Hematopoietic multipotent progenitor cell treated with erythropoietin and hydrocortisone succinate and interleukin-3 and kit ligand, for 15 days (in vitro differentiated cells): ENCODE results near the gene ARPC1A.
A peak's percentile ranks its signal among the peaks of the same experiment; 100 is the strongest.
"Not testable (repeated sequence)": the region's sequence is repeated elsewhere in the genome, so short reads cannot be mapped to it uniquely, and the experiment has no call there.

Experiments used
- DNase-seq: peaks from one replicate; pipeline ENCODE4 v3.0.0-alpha.2; 2015; ENCODE audit warnings: low spot score

The ARPC1A gene

GRCh38 chr7:99325592-99326407, at the start of gene ARPC1A:
TSS of gene ARPC1A (plus strand) at chr7:99325898. CDS start at chr7:99333354, 7,456 bp downstream.
- DNase-seq, result peak; percentile 93

DNA sequence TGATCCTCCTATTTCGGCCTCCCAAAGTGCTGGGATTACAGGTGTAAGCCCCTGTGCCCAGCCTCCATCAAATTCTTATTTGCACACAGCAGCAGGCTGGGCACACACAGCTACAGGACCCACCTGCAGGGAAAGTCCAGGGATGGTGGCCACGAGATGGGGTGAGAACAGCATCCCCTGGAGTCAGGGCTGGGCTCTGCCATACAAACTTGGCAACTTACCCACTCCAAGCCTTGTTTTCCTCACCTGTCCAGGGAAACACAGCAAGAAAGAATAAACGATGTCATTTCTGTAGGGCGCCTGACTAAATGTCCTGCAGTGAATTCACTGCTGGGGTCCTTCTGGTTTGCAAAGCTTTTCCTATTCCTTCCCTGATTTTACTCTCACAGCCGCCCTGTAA, 47.5 kb upstream of the ARPC1A start:
- DNase-seq, result no peak

DNA sequence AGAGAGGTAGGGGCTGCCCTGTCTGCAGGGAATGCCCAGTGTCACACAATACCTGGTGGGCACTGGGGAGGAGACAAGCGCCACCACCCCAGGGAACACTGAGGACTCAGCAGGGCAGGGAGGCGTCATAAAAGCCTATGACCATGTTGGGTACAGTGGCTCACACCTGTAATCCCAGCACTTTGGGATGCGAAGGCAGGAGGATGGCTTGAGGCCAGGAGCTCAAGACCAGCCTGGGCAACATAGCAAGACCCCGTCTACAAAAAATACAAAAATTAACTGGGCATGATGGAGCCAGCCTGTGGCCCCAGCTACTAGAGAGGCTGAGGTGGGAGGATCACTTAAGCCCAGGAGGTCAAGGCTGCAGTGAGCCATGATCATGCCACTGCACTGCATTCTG, 41.5 kb upstream of the ARPC1A start:
- DNase-seq, result not testable (repeated sequence)

DNA sequence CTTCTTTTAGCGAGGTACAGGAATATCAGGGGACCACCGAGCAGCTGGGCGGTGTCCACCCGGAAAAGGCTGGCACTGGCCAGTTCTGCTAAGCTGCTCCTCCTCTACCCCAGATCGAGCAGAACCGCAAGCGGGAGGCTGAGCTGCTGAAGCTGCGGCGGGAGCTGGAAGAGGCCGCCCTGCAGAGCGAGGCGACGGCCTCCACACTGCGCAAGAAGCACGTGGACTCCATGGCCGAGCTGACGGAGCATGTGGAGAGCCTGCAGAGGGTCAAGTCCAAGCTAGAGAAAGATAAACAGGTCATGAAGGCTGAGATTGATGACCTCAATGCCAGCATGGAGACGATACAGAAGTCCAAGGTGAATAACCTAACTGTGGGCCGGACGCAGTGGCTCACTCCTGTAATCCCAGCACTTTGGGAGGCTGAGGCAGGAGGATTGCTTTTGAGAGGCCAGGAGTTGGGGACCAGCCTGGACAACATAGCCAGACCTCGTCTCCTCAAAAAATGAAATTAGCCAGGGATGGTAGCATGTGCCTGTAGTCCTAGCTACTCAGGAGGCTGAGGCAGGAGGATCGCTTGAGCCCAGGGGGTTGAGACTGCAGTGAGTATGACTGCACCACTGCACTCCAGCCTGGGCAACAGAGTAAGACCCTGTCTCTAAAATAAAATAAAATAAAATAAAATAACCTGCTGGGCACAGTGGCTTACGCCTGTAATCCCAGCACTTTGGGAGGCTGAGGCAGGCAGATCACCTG, 37.7 kb upstream of the ARPC1A start:
- DNase-seq, result no peak

- no peak for DNase-seq
Observed at GRCh38 chr7:99289185-99289584, 36.5 kb upstream of the ARPC1A start.

DNA sequence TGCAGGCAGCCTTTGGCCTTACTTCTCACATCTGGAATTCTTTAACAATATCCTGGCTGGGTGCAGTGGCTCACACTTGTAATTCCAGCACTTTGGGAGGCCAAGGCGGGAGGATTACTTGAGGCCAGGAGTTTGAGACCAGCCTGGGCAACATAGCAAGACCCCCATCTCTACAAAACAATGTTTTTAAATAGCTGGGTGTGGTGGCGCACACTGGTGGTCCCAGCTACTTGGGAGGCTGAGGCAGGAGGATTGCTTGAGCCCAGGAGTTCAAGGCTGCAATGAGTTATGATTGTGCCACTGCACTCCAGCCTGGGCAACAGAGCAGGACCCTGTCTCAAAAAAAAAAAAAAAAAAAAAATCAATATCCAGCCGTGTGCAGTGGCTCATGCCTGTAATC, 35.5 kb upstream of the ARPC1A start:
- DNase-seq, result not testable (repeated sequence)

GRCh38 chr7:99290980-99291607, 34.6 kb upstream of the ARPC1A start:
- DNase-seq, result no peak

DNA sequence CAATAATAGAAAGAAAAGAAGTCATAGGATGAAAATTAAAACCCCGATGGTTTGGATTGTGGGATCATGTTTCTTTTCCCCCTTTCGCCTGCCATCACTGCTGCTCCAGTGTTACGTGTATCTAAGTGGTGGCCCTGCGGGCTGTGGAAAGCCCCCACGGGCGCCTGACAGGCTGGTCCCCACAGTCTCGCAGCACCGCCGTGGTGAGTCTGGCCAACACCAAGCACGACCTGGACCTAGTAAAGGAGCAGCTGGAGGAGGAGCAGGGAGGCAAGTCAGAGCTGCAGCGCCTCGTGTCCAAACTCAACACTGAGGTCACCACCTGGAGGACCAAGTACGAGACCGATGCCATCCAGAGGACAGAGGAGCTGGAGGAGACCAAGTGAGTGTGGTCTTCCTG, 33.6 kb upstream of the ARPC1A start:
- DNase-seq, result no peak

GRCh38 chr7:99293167-99293566, 32.5 kb upstream of the ARPC1A start:
- no peak for DNase-seq

GRCh38 chr7:99293650-99294049, 32.0 kb upstream of the ARPC1A start:
- DNase-seq, result no peak

- DNase-seq, result no peak
Observed at GRCh38 chr7:99296471-99296870, 29.2 kb upstream of the ARPC1A start.

- DNase-seq, result no peak
Observed at GRCh38 chr7:99301496-99301895, 24.2 kb upstream of the ARPC1A start.

- no peak for DNase-seq
Observed at GRCh38 chr7:99305473-99306260, 20.0 kb upstream of the ARPC1A start.

GRCh38 chr7:99308461-99309074, 17.1 kb upstream of the ARPC1A start:
- no peak for DNase-seq

GRCh38 chr7:99309111-99309510, 16.6 kb upstream of the ARPC1A start:
- DNase-seq, result no peak

DNA sequence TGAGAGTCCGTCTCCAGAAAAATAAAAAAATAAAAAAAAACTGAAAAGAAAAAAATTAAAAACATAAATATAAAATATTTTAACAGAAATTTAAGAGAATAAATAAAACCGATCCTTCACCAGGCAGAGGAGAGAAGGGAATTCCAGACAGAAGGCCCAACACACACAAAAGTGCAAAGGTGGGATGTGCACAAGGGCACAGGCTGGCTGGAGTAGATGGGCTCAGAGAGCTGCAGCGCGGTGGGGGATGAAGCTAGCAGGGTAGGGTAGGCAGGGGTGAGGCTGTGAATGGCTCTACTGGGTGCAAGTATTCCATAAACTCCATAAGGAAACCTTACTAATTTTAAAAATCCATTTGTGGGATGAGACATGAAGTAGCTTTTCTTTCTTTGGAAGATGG, 15.7 kb upstream of the ARPC1A start:
- no peak for DNase-seq

DNA sequence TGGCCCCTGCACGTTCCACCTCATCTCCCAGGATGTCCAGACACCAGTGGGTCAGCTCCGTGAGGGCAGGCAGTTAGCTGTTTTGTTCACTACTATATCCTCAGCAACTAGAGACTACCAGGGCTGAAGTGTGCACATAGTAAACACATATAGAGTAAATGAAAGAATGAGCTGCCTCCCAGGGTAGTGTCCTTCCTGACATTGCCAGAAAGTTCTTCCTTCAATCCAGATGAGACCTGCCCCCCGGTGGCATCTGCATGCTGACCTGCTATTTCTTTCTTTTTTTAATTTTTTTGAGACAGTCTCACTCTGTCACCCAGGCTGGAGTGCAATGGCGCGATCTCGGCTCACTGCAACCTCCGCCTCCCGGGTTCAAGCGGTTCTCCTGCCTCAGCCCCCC, 14.0 kb upstream of the ARPC1A start:
- DNase-seq, result no peak

DNA sequence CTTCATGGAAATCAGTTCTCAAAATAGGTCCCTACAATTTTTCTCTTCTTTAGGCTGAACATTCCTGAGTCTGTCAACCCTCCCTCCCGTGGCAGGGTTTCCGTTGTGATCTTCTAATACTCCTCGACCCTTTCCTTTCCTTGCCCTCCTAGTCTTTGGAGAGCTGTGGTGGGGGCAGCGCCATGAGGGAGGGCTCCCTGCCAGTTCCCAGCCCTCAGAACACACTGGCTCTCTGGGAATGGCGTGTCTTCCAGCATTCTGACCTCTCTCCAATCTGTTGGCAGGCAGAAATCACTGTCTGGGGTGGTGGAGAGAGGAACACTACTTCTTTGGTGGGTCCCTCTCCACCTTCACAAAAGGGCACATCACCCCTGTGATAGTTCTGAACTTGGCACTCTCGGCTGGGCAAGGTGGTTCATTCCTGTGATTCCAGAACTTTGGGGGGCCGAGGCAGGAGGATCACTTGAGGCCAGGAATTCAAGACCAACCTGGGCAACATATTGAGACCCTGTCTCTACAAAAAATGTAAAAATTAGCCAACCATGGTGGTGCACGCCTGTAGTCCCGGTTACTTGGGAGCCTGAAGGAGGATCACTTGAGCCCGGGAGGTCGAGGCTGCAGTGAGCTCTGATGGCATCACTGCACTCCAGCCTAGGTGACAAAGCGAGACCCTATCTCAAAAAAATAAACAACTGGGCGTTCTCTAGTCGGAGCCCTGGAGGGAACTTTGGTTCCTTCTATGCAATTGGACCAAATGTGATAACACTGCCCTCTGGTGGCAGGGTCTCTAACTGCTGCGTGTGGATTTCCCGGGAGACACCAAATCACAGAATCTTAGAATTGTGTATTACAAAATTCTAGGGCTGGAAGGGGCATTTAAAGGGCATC, 13.1 kb upstream of the ARPC1A start:
- peak; percentile 74 for DNase-seq

- no peak for DNase-seq
Observed at GRCh38 chr7:99313204-99313573, 12.5 kb upstream of the ARPC1A start.

DNA sequence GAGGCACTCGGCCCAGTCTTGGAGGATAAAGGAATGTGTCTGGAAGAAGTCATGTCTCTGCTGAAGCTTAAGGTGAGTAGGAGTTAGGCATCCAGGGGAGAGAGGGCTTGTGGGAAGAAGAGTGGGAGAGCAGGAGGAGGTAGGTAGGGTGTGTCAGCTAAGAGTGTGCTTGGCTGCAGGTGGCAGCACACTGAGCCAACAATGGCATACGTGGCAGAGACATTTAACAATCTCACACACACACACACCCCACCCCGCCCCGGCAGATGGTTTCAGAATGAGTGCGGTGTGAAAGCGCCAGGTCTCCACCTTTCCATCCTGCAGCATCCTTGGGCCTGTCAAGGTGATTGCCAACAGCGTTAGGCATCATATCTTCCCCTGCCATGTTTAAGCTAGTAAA, 11.2 kb upstream of the ARPC1A start:
- no peak for DNase-seq

DNA sequence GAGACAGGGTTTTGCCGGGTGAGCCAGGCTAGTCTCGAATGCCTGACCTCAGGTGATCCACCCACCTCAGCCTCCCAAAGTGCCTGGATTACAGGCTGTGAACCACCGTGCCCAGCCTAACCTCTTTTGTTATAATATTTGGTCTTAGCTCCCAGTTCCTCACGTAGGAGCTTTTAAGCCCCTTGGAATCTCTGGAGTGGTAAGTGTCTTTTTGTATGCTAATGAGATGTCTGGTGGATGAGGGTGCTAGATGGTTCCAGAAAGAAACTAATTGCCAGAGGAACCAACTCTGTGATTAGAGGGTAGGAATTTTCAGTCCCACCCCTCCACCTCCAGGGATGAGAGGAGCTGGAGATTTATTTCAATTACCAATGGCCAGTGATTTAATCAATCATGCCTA, 5.3 kb upstream of the ARPC1A start:
- DNase-seq, result no peak
